ENCODE data around the gene CCL4L2. TPM values are rescaled to one million over a fixed set of nuclear protein-coding genes. Genes with fewer than 3 reads are reported as not detected.
A peak's percentile ranks its signal among the peaks of the same experiment; 100 is the strongest.
"Not testable (repeated sequence)": the region's sequence is repeated elsewhere in the genome, so short reads cannot be mapped to it uniquely, and the experiment has no call there.

The CCL4L2 gene
- total and polyA plus RNA-seq, 3 donors from 2014 or later: 0.74 to 3.6 TPM; not detected in 1

- H3K27ac ChIP-seq: peak overlapping the region in 1 of 2 donors; percentile 73
- no peaks in the 10 kb centered on the region for H3K9me3 ChIP-seq
- H3K4me1 ChIP-seq: peaks cover 13% of the 10 kb centered on the region
- TF ChIP-seq, protein P1, sequence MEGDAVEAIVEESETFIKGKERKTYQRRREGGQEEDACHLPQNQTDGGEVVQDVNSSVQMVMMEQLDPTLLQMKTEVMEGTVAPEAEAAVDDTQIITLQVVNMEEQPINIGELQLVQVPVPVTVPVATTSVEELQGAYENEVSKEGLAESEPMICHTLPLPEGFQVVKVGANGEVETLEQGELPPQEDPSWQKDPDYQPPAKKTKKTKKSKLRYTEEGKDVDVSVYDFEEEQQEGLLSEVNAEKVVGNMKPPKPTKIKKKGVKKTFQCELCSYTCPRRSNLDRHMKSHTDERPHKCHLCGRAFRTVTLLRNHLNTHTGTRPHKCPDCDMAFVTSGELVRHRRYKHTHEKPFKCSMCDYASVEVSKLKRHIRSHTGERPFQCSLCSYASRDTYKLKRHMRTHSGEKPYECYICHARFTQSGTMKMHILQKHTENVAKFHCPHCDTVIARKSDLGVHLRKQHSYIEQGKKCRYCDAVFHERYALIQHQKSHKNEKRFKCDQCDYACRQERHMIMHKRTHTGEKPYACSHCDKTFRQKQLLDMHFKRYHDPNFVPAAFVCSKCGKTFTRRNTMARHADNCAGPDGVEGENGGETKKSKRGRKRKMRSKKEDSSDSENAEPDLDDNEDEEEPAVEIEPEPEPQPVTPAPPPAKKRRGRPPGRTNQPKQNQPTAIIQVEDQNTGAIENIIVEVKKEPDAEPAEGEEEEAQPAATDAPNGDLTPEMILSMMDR (IDR thresholded peaks at IDR 0.05): no peak
- H3K4me3 ChIP-seq: peak overlapping the region; percentile 55 to 69
- intact Hi-C loops (cut with DNase I; ENCODE audit: low total_unique reads): loop anchor here (10.0 kb wide), 1 partner anchor 69 kb away; no protein-coding TSS in a partner anchor
- no peaks in the 10 kb centered on the region for H3K36me3 ChIP-seq (ENCODE audit: low read depth, missing control alignments)
- DNase-seq: no peak
- WGBS, 2 donors: 65 to 69% methylated on average over 12 of the region's 12 CpGs
- H3K27me3 ChIP-seq: no peaks in the 10 kb centered on the region
Observed at GRCh38 chr17:36184023-36184765, 26.7 kb upstream of the CCL4L2 start.

DNA sequence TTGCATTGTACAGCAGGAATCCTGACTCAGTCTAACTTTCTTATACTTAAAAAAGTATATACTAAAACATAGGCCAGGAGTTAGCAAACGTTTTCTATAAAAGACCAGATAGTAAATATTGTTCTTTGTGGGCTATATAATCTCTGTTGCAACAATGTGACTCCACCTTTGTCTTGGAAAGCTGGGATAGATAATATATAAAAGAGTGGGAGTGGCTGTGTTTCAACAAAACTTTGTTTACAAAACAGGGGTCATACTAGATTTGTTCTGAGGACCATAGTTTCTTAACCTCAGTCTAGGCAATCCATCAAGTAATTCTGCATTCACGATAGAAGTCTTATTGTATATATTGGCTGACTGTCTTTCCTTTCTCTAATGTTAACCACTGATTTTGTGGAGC, 25.4 kb upstream of the CCL4L2 start:
- Histone ChIP-seq H3K27ac (no peak overlapping the region), H3K9me3 (no peaks in the 10 kb centered on the region), H3K36me3 (ENCODE audit: low read depth, missing control alignments) (no peaks in the 10 kb centered on the region), H3K4me3 (no peak overlapping the region), H3K4me1 (peaks cover 13% of the 10 kb centered on the region), H3K27me3 (no peaks in the 10 kb centered on the region)
- intact Hi-C loops (cut with DNase I; ENCODE audit: low total_unique reads): loop anchor here (10.0 kb wide), 1 partner anchor 71 kb away; no protein-coding TSS in a partner anchor
- no peak for DNase-seq
- TF ChIP-seq, protein P1 (IDR thresholded peaks at IDR 0.05): no peak
- no peak for TF ChIP-seq POLR2A (IDR thresholded peaks at IDR 0.05)
- 54 to 55% methylated on average over 2 of the region's 2 CpGs for WGBS, 2 donors

- H3K36me3 ChIP-seq (ENCODE audit: low read depth, missing control alignments); H3K9me3 ChIP-seq; H3K27ac ChIP-seq; H3K4me3 ChIP-seq; DNase-seq; H3K27me3 ChIP-seq: not testable (repeated sequence)
- peaks cover 11% of the 10 kb centered on the region for H3K4me1 ChIP-seq
- intact Hi-C loops (cut with DNase I; ENCODE audit: low total_unique reads): loop anchor here (10.0 kb wide), 1 partner anchor 72 kb away; no protein-coding TSS in a partner anchor
- 88% methylated on average over 13 of the region's 13 CpGs for WGBS, 2 donors
Observed at GRCh38 chr17:36186810-36187763, 23.8 kb upstream of the CCL4L2 start.

DNA sequence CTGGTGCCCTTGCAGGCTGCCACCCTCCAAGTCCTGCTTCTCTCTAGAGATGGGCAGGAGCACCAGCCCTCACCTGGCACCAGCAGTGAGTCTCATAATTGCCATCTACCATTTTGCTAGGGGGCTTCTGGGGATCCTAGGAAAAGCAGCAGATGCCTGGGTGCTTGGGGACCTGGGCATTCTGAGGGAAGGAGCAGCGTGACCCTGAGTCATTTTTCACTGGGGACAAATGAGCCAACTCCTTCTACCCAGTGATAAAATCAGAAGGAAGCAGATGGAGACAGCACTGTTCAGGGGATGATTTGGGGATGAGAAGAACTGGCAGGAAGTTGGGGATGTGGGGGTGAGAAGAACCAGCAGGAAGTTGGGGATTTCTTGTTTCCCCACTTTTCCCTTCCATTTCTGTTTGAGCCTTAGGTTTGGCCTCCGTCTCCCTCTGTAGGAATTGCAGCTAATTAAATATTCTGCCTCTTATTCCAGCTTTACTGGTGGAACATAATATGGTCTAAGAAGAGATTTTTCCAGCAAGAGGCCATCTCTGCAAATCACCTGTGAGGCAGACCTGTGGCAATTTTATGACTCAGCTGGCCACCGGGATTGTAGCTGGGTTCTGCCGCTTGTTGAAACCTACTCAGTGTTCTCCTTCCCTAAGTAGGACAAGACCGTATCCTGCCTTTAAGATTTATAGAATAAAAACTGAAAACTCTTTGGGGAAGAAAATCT, 22.8 kb upstream of the CCL4L2 start:
- DNase-seq; H3K4me3 ChIP-seq; H3K9me3 ChIP-seq; H3K27me3 ChIP-seq; H3K27ac ChIP-seq; H3K4me1 ChIP-seq; H3K36me3 ChIP-seq (ENCODE audit: low read depth, missing control alignments): not testable (repeated sequence)
- intact Hi-C loops (cut with DNase I; ENCODE audit: low total_unique reads): loop anchor here (10.0 kb wide), 1 partner anchor 73 kb away; no protein-coding TSS in a partner anchor
- WGBS, 2 donors: 69 to 71% methylated on average over 5 of the region's 5 CpGs

GRCh38 chr17:36188891-36189306, 22.0 kb upstream of the CCL4L2 start:
- Histone ChIP-seq H3K9me3 (no peaks in the 10 kb centered on the region), H3K27me3 (no peaks in the 10 kb centered on the region), H3K36me3 (ENCODE audit: low read depth, missing control alignments) (no peaks in the 10 kb centered on the region), H3K27ac (no peak overlapping the region), H3K4me1 (peaks cover under 1% of the 10 kb centered on the region), H3K4me3 (no peak overlapping the region)
- no peak for DNase-seq
- intact Hi-C loops (cut with DNase I; ENCODE audit: low total_unique reads): loop anchor here (10.0 kb wide), 1 partner anchor 74 kb away; no protein-coding TSS in a partner anchor
- 72 to 73% methylated on average over 6 to 7 of the region's 7 CpGs for WGBS, 2 donors
- no peak for TF ChIP-seq POLR2A (IDR thresholded peaks at IDR 0.05)
- TF ChIP-seq, protein P1 (IDR thresholded peaks at IDR 0.05): no peak

DNA sequence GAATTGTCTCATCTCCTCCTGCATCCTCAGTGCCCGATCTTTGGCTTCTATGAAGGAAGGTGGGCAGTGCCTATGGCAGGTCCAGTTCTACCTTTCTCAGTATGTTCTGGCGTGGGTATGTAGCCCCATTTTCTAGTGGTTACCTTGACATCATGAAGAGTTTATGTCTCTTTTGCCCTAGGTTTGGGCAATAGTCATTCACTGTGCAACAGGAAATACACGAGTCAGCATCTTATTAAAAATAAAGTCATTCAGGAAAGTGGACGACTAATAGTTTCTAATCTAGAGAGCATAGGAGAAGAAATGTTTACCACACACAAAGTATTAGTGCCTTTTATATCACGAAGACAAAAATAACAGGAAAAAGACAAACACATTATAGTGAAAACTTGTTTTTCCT, 20.9 kb upstream of the CCL4L2 start:
- not testable (repeated sequence) for H3K4me3 ChIP-seq; DNase-seq; H3K27ac ChIP-seq; H3K27me3 ChIP-seq; H3K4me1 ChIP-seq; H3K36me3 ChIP-seq (ENCODE audit: low read depth, missing control alignments); H3K9me3 ChIP-seq
- intact Hi-C loops (cut with DNase I; ENCODE audit: low total_unique reads): loop anchor here (10.0 kb wide), 1 partner anchor 75 kb away; no protein-coding TSS in a partner anchor
- 67 to 86% methylated on average over 5 of the region's 5 CpGs for WGBS, 2 donors

DNA sequence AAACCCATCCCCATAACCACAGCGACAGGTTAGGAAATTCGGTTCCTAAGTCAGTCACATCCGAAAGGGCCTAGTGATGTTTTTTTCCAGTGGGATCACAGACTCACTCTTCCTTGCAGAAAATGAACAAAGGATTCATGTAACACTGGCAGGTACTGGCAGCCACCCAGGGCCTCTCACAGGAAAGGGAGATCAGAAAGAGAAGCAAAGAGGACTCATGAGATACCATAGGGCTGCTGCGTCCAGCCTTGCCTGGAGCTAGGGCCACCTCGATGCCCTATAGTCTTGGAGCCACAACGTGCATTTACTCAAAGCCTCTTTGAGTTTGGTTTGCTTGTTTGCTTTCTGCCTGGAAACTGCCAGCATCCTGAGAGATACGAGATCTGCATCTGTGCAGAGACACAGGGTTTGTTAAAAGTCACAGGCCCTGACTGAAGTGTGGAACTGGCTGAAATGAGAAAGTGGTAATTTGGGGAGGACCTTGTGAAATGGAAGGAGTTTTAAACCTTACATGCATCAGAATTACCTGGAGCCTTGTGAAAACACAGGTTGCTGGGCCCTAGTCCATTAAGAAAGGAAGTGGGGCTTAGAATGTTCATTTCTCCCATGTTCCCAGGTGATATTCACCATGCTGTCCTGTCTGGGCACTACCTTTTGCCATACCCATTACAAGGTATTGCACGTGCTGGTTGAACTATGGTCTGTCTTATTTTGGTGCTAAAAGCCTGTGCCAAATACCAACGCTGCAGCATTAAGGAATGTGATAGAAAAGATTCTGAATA, 20.1 kb upstream of the CCL4L2 start:
- H3K27ac ChIP-seq; H3K27me3 ChIP-seq; H3K9me3 ChIP-seq; H3K36me3 ChIP-seq (ENCODE audit: low read depth, missing control alignments); H3K4me3 ChIP-seq; H3K4me1 ChIP-seq; intact Hi-C loops (cut with DNase I; ENCODE audit: low total_unique reads); DNase-seq: not testable (repeated sequence)
- WGBS, 2 donors: 84 to 86% methylated on average over 9 of the region's 9 CpGs

Data from testis (tissue), 3 donors.